Stimulated activated CD4-positive, alpha-beta T cell treated with anti-CD3 and anti-CD28 coated beads, Interleukin-12 subunit alpha, Interleukin-12 subunit beta, amount 100 ng/mL, for 48 hours (primary cell): ENCODE data around the gene GNB1.
"Not testable (repeated sequence)": the region's sequence is repeated elsewhere in the genome, so short reads cannot be mapped to it uniquely, and the experiment has no call there.

Experiments
- DNase-seq, 3 donors: peaks; one replicate each; pipeline ENCODE4 v3.0.0-alpha.2; 2020; ENCODE audit warnings: low read depth in 2 of 3, low spot score in 1 of 3

The GNB1 gene

DNA sequence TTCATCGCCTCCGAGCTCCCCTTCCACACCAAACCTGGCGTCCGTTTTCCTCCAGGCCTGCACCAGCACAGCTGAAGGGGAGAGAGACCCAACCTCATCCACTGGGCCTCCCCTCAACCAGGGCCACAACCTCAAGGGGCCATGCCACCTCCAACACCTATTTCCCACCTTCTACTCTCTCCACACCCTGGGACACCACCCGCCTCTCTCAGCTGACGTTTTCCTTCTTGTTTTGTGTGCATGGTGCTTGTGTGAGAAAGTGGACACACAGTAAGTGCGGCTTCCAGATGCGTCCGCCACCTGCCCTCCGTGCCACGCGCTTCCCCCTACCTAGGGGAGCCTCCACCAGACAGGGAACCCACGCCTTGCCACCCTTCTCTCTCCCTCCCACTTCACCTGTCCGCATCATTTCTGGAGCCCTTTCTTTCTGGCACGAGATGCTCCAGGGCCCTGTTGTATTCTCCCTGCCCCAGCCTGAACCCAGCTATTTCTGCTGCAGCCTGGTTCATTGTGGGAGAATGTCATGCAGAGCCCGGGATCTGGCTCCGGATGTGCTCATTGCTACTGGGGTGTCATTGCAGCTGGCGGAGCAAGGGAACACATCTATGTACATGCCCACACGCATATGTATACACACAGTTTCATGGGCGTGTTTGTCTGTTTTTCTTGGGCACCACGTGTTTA lies 1.3 kb upstream of the GNB1 start:
- DNase-seq = no peak

- peak; percentile 23 to 64 (median 39) for DNase-seq
These were observed 627 bp upstream of the GNB1 start for GRCh38 chr1:1891349-1892078.

DNA sequence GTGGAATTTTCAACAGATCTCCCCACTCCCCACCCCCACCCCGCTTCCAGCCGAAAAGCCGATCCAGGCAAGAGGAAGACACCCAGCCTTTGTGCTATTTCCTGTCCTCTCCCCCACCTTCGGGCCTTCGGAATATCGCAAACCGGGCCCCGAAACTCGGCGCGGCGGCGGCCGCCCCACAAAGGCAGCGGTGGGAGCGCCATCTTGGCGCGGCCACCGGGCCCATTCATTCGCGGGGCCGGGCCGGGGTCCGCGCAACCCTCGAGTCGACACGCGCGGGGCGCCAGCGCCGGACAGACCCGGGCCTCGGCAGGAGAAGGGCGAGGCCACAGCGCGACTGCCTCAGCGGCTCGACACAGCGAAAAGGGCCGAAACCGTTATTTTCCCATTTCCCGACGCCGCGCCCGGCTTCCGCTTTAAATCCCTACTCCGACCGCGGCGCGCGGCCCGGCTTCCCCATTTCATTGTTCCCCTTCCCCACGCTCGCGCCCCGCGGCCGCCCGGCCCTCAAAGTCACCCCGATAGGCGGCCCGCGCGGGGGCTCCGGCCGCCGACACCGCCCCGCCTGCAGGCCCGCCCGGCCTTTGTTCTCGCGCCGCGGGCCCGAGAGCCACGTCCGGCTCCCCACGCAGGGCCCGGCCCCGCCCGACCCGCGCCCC lies 911 bp downstream of the GNB1 start:
- DNase-seq = peak in 1 of 3 donors; percentile 35

DNA sequence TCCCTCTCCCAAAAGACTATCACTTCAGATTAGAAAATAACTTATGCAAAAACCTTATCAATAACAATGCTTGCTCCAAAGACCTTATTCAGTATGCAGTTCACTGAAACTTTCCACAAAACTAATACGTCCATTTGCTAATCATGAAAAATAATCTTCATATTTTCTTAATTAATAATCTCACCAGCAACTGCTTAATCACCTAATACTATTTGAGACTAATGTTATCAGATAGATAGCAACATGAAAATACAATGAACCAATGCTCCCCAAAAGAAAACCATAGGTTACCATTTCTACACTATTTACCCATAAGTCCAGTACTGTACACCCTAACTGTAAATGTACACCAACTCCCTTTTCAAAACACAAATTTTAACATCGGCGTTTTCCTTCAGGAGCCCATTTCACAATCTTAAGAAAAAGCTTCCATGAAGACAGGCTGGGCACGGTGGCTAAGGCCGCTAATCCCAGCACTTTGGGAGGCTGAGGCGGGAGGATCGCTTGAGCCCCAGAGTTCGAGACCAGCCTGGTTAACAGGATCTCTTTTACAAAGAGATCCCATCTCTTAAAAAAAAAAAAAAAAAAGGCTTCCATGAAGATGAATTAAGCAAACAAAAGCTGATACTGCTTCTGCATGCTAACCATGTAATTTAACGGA lies 1.7 kb downstream of the GNB1 start:
- no peak for DNase-seq

DNA sequence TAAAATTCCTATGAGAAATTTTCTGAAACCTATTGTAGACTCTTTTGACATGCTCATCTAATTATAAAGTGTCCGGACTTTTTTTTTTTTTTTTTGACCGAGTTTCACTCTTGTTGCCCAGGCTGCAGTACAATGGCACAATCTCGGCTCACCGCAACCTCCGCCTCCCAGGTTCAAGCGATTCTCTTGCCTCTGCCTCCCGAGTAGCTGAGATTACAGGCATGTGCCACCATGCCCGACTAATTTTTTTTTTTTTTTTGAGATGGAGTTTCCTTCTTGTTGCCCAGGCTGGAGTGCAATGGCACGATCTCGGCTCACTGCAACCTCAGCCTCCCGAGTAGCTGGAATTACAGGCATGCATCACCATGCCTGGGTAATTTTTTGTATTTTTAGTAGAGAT lies 7.0 kb downstream of the GNB1 start:
- DNase-seq = not testable (repeated sequence)

GRCh38 chr1:1883092-1883873 lies 7.6 kb downstream of the GNB1 start:
- DNase-seq = no peak

DNA sequence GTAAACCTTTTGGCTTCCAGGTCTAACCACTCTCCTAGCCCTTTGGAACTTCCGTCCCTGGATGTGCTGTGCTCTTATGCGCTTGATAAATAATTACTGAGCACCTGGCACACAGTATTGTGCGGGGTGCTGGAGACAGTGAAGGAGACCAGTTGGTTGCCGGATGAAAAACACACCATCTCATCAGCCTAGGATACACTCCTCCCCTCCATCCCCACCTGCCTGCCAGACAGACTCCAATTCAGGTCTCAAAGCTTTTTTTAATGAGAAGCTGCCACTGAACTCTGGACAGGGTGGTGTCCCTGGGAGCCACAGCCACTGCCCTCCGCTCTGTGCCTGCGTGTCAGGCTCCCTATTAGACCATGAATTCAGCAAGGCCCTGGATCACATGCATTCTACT lies 9.2 kb downstream of the GNB1 start:
- no peak for DNase-seq

DNA sequence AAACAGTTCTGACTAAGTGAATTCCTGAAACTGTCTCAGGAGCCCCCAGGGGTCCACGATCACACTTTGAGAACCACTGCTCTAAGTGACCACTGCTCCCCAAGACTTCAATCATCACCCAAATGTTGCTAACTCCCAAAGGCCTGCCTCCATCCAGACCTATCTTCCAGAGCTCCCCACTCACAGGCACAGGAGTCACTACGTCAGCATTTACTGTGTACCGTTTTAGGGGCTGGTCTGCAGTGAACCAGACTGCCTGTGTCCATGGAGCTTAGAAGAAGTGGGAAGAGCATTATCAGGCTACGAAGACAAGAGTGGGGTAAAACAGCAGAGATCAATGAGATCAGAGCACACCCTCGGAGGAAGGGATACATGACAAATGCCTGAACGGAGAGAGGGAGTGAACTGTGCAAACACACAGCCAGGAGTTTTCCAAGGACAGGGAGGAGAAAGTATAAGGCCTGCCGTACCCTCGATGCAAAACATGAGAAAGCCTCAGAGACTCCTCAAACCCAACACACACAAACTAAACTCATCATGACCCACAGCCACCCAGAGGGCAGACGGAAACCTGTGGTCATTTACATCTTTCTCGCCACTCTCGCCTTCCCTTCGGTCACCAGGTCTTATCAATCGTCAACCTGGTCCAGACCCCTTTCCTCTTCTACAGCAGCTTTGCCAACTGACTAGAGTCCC lies 10.1 kb downstream of the GNB1 start:
- no peak for DNase-seq

DNA sequence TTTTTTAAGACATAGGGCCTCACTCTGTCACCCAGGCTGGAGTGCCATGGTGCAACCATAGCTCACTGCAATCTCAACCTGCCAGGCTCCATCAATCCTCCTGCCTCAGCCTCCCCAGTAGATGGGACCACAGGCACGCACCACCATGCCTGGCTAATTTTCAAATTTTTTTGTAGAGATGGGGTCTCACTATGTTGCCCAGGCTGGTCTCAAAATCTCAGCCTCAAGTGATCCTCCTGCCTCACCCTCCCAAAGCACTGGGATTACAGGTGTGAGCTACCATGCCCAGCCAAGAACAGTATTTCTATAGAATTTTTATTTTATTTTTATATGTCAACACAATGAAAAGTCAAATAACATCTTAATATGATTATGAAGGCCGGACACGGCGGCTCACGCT lies 10.9 kb downstream of the GNB1 start:
- no peak for DNase-seq

DNA sequence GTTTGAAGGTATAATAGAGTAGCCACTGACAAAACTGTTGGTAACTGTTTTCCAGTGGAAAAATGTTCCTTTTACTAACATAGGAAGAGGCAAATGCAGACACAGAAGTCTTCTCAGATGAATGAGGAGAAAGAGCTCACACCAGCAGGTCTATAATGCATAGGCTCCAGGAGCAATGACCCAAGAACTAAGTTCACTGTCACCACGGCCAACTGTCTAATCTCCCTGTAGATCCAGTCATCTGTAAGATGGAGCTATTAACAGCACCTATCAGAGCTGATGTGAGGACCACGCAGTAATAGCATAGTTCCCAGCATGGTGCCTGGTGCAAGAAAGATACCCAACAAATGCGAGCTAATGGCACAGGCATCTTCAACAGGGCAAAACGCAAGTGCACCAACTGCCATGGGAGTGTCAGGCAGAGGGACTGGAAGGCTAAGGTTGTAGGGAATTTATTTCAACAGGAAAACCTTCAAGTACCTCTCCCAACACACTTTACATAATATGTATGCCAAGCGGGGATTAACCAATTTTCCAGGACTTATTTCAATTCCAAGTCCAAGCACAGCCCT lies 12.9 kb downstream of the GNB1 start:
- DNase-seq = no peak

DNA sequence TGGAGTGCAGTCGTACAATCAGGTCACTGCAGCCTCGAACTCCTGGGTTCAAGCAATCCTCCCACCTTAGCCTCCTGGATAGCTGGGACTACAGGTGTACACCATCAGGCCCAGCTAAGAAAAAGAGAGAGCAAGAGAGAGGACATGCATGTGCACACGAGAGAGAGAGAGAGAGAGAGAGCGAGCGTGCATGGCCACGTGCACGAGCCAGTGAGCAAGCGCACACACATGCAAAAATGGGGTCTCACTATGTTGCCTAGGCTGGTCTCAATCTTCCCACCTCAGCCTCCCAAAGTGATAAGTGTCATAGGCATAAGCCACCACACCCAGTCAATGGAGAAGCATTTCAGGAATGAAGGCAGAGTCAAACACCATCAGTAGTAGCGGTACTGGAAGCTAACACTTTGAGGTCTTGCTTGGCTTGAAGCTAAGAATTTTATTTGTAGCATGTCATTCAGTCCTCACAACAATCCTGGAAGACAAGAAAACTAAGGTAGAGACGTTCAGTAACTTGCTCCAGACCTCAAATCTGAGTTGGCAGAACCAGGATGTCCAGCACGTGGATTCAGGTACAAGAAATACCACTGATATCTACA lies 14.5 kb downstream of the GNB1 start:
- no peak for DNase-seq

- no peak for DNase-seq
These were observed 15.0 kb downstream of the GNB1 start for GRCh38 chr1:1875932-1876331.

GRCh38 chr1:1874901-1875300 lies 16.0 kb downstream of the GNB1 start:
- DNase-seq = no peak

DNA sequence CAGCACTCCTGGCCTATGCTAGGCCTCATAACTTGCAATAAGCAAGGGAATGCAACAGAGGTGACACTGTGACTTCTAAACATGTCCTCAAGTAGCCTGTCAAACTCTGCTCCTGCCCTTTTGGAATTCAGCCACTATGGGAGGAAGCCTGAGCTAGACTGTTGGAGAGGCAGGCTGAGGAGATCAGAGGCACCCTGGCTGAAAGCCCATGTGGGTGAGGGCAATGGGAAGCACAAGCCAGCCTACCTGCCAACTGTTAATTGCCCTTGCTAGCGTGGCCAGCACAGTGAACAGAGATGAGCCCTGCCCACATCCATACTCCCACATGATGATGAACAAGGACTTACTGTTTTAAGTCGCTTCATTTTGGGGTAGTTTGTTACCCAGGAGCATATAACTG lies 17.7 kb downstream of the GNB1 start:
- no peak for DNase-seq

GRCh38 chr1:1872329-1872994 lies 18.4 kb downstream of the GNB1 start:
- DNase-seq = no peak

DNA sequence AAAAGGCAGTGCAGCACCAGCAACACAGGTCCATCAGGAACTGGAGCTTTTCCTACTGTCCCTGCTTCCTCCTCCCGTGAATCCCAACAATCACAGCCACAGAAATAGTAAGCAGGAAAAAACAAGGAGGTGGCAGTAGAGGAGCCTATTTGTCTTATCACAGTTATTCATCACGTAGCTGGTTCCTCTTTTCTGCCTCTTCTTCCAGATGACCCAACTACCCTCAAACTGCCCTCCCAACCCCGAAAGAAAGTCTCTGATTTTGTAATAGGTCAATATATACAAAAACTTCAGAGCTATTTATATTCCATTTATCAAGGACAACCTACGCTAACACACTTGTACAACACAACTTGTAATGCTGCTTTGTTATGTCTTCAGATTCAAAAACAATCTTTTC lies 21.4 kb downstream of the GNB1 start:
- DNase-seq = no peak

DNA sequence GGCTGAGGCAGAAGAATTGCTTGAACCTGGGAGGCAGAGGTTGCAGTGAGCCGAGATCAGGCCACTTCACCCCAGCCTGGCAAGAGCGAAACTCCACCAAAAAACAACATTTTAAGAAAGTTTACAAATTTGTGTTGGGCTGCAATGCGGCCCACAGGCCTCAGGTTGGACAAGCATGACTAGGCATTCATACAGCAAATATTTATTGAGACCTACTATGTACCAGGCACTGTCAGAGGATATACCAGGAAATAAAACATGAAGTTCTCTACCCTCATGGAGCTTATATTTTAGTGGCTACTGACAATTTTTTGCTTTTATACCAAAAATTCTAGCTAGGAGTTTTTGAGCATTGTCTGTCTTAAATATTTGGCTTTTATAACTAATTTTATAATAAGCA lies 23.7 kb downstream of the GNB1 start:
- no peak for DNase-seq

- DNase-seq = no peak
These were observed 27.9 kb downstream of the GNB1 start for GRCh38 chr1:1862905-1863547.
